ENCODE measurements around the gene DMRTC2. TPM values are rescaled to one million over a fixed set of nuclear protein-coding genes. Genes with fewer than 3 reads are reported as not detected.

DMRTC2 gene
- polyA plus RNA-seq, 1 donor from 2014 or later: not detected

GRCh38 chr19:41796901-41797300 is 47.9 kb upstream of the DMRTC2 start:
- no peak overlapping the region for H3K27ac ChIP-seq (ENCODE audit: low read length)
- no peaks in the 10 kb centered on the region for H4K20me1 ChIP-seq (ENCODE audit: insufficient read depth)
- no peak overlapping the region for H2AFZ ChIP-seq (ENCODE audit: low read depth, low read length)
- H3K9me3 ChIP-seq (ENCODE audit: low read length): no peaks in the 10 kb centered on the region
- no peaks in the 10 kb centered on the region for H3K27me3 ChIP-seq (ENCODE audit: insufficient read depth, low read depth, low read length)
- no peak overlapping the region for H3K4me3 ChIP-seq (ENCODE audit: low read length)
- no peak overlapping the region for H3K4me2 ChIP-seq (ENCODE audit: low read length)
- no peaks in the 10 kb centered on the region for H3F3A ChIP-seq (ENCODE audit: insufficient read depth, low read length, poor library complexity, severe bottlenecking)
- no peak overlapping the region for H3K9ac ChIP-seq (ENCODE audit: low read length)
- no peaks in the 10 kb centered on the region for H3K79me2 ChIP-seq (replicated peaks; ENCODE audit: insufficient read depth, low read length)
- H3K36me3 ChIP-seq (ENCODE audit: insufficient read depth, low read length): no peaks in the 10 kb centered on the region
- H3K9me2 ChIP-seq (ENCODE audit: insufficient read depth, low read length): no peaks in the 10 kb centered on the region
- TF ChIP-seq REST (IDR thresholded peaks at IDR 0.05; ENCODE audit: borderline replicate concordance): no peak
- no peak for TF ChIP-seq CTCF (IDR thresholded peaks at IDR 0.05; ENCODE audit: poor library complexity, severe bottlenecking)
- TF ChIP-seq EP300 (conservative IDR thresholded peaks at IDR 0.05; ENCODE audit: poor library complexity, severe bottlenecking): no peak
- no peak for TF ChIP-seq POLR2AphosphoS5 (IDR thresholded peaks at IDR 0.05)
- no peak for TF ChIP-seq EZH2 (IDR thresholded peaks at IDR 0.05; ENCODE audit: borderline replicate concordance, insufficient read depth, low read length, poor library complexity, severe bottlenecking)
- TF ChIP-seq MXI1 (conservative IDR thresholded peaks at IDR 0.05; ENCODE audit: poor library complexity, severe bottlenecking): no peak

- no peaks in the 10 kb centered on the region for H3K79me2 ChIP-seq (replicated peaks; ENCODE audit: insufficient read depth, low read length)
- H3K9me2 ChIP-seq (ENCODE audit: insufficient read depth, low read length): no peaks in the 10 kb centered on the region
- no peak overlapping the region for H3K9ac ChIP-seq (ENCODE audit: low read length)
- H2AFZ ChIP-seq (ENCODE audit: low read depth, low read length): no peak overlapping the region
- H3K4me3 ChIP-seq (ENCODE audit: low read length): no peak overlapping the region
- no peak overlapping the region for H3K27ac ChIP-seq (ENCODE audit: low read length)
- H4K20me1 ChIP-seq (ENCODE audit: insufficient read depth): no peaks in the 10 kb centered on the region
- no peaks in the 10 kb centered on the region for H3F3A ChIP-seq (ENCODE audit: insufficient read depth, low read length, poor library complexity, severe bottlenecking)
- H3K36me3 ChIP-seq (ENCODE audit: insufficient read depth, low read length): no peaks in the 10 kb centered on the region
- TF ChIP-seq TAF1 (IDR thresholded peaks at IDR 0.05; ENCODE audit: low read depth): no peak
- no peak for TF ChIP-seq SMC3 (conservative IDR thresholded peaks at IDR 0.05; ENCODE audit: poor library complexity)
- no peak for TF ChIP-seq CTCF (IDR thresholded peaks at IDR 0.05; ENCODE audit: poor library complexity, severe bottlenecking)
- TF ChIP-seq REST (IDR thresholded peaks at IDR 0.05; ENCODE audit: borderline replicate concordance): no peak
- TF ChIP-seq EZH2 (IDR thresholded peaks at IDR 0.05; ENCODE audit: borderline replicate concordance, insufficient read depth, low read length, poor library complexity, severe bottlenecking): no peak
- TF ChIP-seq MXI1 (conservative IDR thresholded peaks at IDR 0.05; ENCODE audit: poor library complexity, severe bottlenecking): no peak
- no peak for TF ChIP-seq POLR2AphosphoS5 (IDR thresholded peaks at IDR 0.05)
- TF ChIP-seq EP300 (conservative IDR thresholded peaks at IDR 0.05; ENCODE audit: poor library complexity, severe bottlenecking): no peak
- TF ChIP-seq RAD21 (conservative IDR thresholded peaks at IDR 0.05): no peak
- no peaks in the 10 kb centered on the region for H3K27me3 ChIP-seq (ENCODE audit: insufficient read depth, low read depth, low read length)
- no peak overlapping the region for H3K4me2 ChIP-seq (ENCODE audit: low read length)
- no peaks in the 10 kb centered on the region for H3K9me3 ChIP-seq (ENCODE audit: low read length)
These were observed 45.3 kb upstream of the DMRTC2 start for GRCh38 chr19:41799444-41800000.

Measured in neural cell (in vitro differentiated cells).